Activated naive CD8-positive, alpha-beta T cell treated with anti-CD3 and anti-CD28 coated beads for 36 hours (primary cell): ENCODE data around the gene LTBP2. TPM values are rescaled to one million over a fixed set of nuclear protein-coding genes. Genes with fewer than 3 reads are reported as not detected.

Source experiments
- DNase-seq: peaks from one replicate; pipeline ENCODE4 v3.0.0; 2021
- H3K27ac Mint-ChIP-seq: one replicate; pipeline ENCODE4 v1.8.0; 2022; ENCODE audit warnings: mild to moderate bottlenecking, moderate library complexity, mixed read lengths
- H3K27me3 Mint-ChIP-seq: one replicate; pipeline ENCODE4 v1.8.0; 2022; ENCODE audit warnings: mild to moderate bottlenecking, mixed read lengths
- H3K36me3 Mint-ChIP-seq: one replicate; pipeline ENCODE4 v1.8.0; 2021; ENCODE audit warnings: mild to moderate bottlenecking, mixed read lengths
- H3K4me1 Mint-ChIP-seq: one replicate; pipeline ENCODE4 v1.8.0; 2021; ENCODE audit warnings: mixed read lengths
- H3K4me3 Mint-ChIP-seq: one replicate; pipeline ENCODE4 v1.8.0; 2022; ENCODE audit warnings: mild to moderate bottlenecking, moderate library complexity, mixed read lengths
- H3K9me3 Mint-ChIP-seq: one replicate; pipeline ENCODE4 v1.8.0; 2022; ENCODE audit warnings: mixed read lengths
- total RNA-seq, 2 experiments: library from RNA; stranded (reverse); gene quantifications; one replicate each; pipeline ENCODE4 v1.2.3, GENCODE V29; 2021

Gene LTBP2
- total RNA-seq, 2 experiments from 2014 or later, result 0.06 to 0.10 TPM

GRCh38 chr14:74593241-74593953 is 18.6 kb downstream of the LTBP2 start:
- Mint-ChIP-seq H3K36me3 (no peaks in the 10 kb centered on the region), H3K27me3 (no peaks in the 10 kb centered on the region), H3K4me3 (no peak overlapping the region), H3K9me3 (no peaks in the 10 kb centered on the region), H3K27ac (no peak overlapping the region), H3K4me1 (no peaks in the 10 kb centered on the region)
- no peak for DNase-seq

- Mint-ChIP-seq H3K27me3 (no peaks in the 10 kb centered on the region), H3K9me3 (no peaks in the 10 kb centered on the region), H3K4me3 (no peak overlapping the region), H3K4me1 (no peaks in the 10 kb centered on the region), H3K36me3 (no peaks in the 10 kb centered on the region), H3K27ac (no peak overlapping the region)
- DNase-seq, result no peak
Measured at GRCh38 chr14:74592476-74593201, 19.4 kb downstream of the LTBP2 start.

GRCh38 chr14:74591899-74592298 is 20.1 kb downstream of the LTBP2 start:
- no peaks in the 10 kb centered on the region for H3K36me3 Mint-ChIP-seq
- no peak for DNase-seq
- no peak overlapping the region for H3K4me3 Mint-ChIP-seq
- no peak overlapping the region for H3K27ac Mint-ChIP-seq
- H3K4me1 Mint-ChIP-seq, result no peaks in the 10 kb centered on the region
- H3K27me3 Mint-ChIP-seq, result no peaks in the 10 kb centered on the region
- no peaks in the 10 kb centered on the region for H3K9me3 Mint-ChIP-seq

GRCh38 chr14:74591394-74591793 is 20.6 kb downstream of the LTBP2 start:
- Mint-ChIP-seq H3K36me3 (no peaks in the 10 kb centered on the region), H3K4me1 (no peaks in the 10 kb centered on the region), H3K27ac (no peak overlapping the region), H3K4me3 (no peak overlapping the region), H3K9me3 (no peaks in the 10 kb centered on the region), H3K27me3 (no peaks in the 10 kb centered on the region)
- DNase-seq, result no peak

- no peaks in the 10 kb centered on the region for H3K27me3 Mint-ChIP-seq
- no peaks in the 10 kb centered on the region for H3K36me3 Mint-ChIP-seq
- peaks cover 3% of the 10 kb centered on the region for H3K4me1 Mint-ChIP-seq
- no peak overlapping the region for H3K27ac Mint-ChIP-seq
- H3K9me3 Mint-ChIP-seq, result no peaks in the 10 kb centered on the region
- H3K4me3 Mint-ChIP-seq, result no peak overlapping the region
- DNase-seq, result no peak
Measured at GRCh38 chr14:74589291-74589879, 22.7 kb downstream of the LTBP2 start.

GRCh38 chr14:74587363-74587707 is 24.7 kb downstream of the LTBP2 start:
- Mint-ChIP-seq H3K4me1 (peaks cover 7% of the 10 kb centered on the region), H3K27me3 (peaks cover 6% of the 10 kb centered on the region), H3K27ac (no peak overlapping the region), H3K9me3 (no peaks in the 10 kb centered on the region), H3K36me3 (no peaks in the 10 kb centered on the region), H3K4me3 (no peak overlapping the region)
- no peak for DNase-seq

GRCh38 chr14:74586681-74587362 is 25.2 kb downstream of the LTBP2 start:
- peaks cover 6% of the 10 kb centered on the region for H3K27me3 Mint-ChIP-seq
- no peak for DNase-seq
- H3K4me1 Mint-ChIP-seq, result peaks cover 7% of the 10 kb centered on the region
- no peak overlapping the region for H3K4me3 Mint-ChIP-seq
- H3K27ac Mint-ChIP-seq, result peak overlapping the region; percentile 7
- H3K9me3 Mint-ChIP-seq, result no peaks in the 10 kb centered on the region
- no peaks in the 10 kb centered on the region for H3K36me3 Mint-ChIP-seq

GRCh38 chr14:74585406-74586335 is 26.4 kb downstream of the LTBP2 start:
- H3K27ac Mint-ChIP-seq, result no peak overlapping the region
- H3K9me3 Mint-ChIP-seq, result no peaks in the 10 kb centered on the region
- H3K27me3 Mint-ChIP-seq, result peaks cover 6% of the 10 kb centered on the region
- H3K4me3 Mint-ChIP-seq, result no peak overlapping the region
- no peaks in the 10 kb centered on the region for H3K36me3 Mint-ChIP-seq
- H3K4me1 Mint-ChIP-seq, result peaks cover 7% of the 10 kb centered on the region
- DNase-seq, result no peak

- no peak for DNase-seq
- Mint-ChIP-seq H3K36me3 (no peaks in the 10 kb centered on the region), H3K27ac (no peak overlapping the region), H3K9me3 (no peaks in the 10 kb centered on the region), H3K4me3 (no peak overlapping the region), H3K4me1 (peaks cover 12% of the 10 kb centered on the region), H3K27me3 (peaks cover 6% of the 10 kb centered on the region)
Measured at GRCh38 chr14:74584951-74585350, 27.1 kb downstream of the LTBP2 start.

GRCh38 chr14:74583689-74584434 is 28.2 kb downstream of the LTBP2 start:
- Mint-ChIP-seq H3K9me3 (no peaks in the 10 kb centered on the region), H3K36me3 (no peaks in the 10 kb centered on the region), H3K4me1 (peaks cover 23% of the 10 kb centered on the region), H3K27ac (no peak overlapping the region), H3K4me3 (no peak overlapping the region), H3K27me3 (peaks cover 6% of the 10 kb centered on the region)
- peak; percentile 30 for DNase-seq

GRCh38 chr14:74582910-74583581 is 29.0 kb downstream of the LTBP2 start:
- Mint-ChIP-seq H3K4me1 (peaks cover 27% of the 10 kb centered on the region), H3K9me3 (no peaks in the 10 kb centered on the region), H3K36me3 (no peaks in the 10 kb centered on the region), H3K4me3 (no peak overlapping the region), H3K27me3 (peaks cover 6% of the 10 kb centered on the region), H3K27ac (no peak overlapping the region)
- DNase-seq, result no peak

GRCh38 chr14:74580275-74580672 is 31.8 kb downstream of the LTBP2 start:
- H3K4me1 Mint-ChIP-seq, result peaks cover 27% of the 10 kb centered on the region
- H3K9me3 Mint-ChIP-seq, result no peaks in the 10 kb centered on the region
- no peak overlapping the region for H3K4me3 Mint-ChIP-seq
- H3K27ac Mint-ChIP-seq, result peak overlapping the region; percentile 80
- H3K27me3 Mint-ChIP-seq, result peaks cover 10% of the 10 kb centered on the region
- no peaks in the 10 kb centered on the region for H3K36me3 Mint-ChIP-seq
- no peak for DNase-seq

- Mint-ChIP-seq H3K27ac (peak overlapping the region; percentile 80), H3K9me3 (no peaks in the 10 kb centered on the region), H3K27me3 (peaks cover 14% of the 10 kb centered on the region), H3K4me3 (peak overlapping the region; percentile 42), H3K36me3 (no peaks in the 10 kb centered on the region), H3K4me1 (peaks cover 28% of the 10 kb centered on the region)
- peak; percentile 64 for DNase-seq
Measured at GRCh38 chr14:74579447-74580274, 32.4 kb downstream of the LTBP2 start.
